Left renal pelvis (tissue), 4 donors: Measurements from ENCODE around the gene UBE2D1. TPM values are rescaled to one million over a fixed set of nuclear protein-coding genes. Genes with fewer than 3 reads are reported as not detected.

Experiments used
- DNase-seq, 4 donors: peaks; one replicate each; pipeline ENCODE4 v3.0.0-alpha.2; 2013; ENCODE audit warnings: low read depth in 4 of 4, low spot score in 3 of 4
- polyA plus RNA-seq, 4 donors: library from polyadenylated mRNA; unstranded; fragments of 120-200 nt; gene quantifications; one replicate each; pipeline ENCODE4 v1.2.1, GENCODE V29; 2013; ENCODE audit not compliant: insufficient read length in 4 of 4

UBE2D1 gene
- 10 to 100 TPM; 35.5 to 50.9 (median 39.8) TPM for polyA plus RNA-seq

DNA sequence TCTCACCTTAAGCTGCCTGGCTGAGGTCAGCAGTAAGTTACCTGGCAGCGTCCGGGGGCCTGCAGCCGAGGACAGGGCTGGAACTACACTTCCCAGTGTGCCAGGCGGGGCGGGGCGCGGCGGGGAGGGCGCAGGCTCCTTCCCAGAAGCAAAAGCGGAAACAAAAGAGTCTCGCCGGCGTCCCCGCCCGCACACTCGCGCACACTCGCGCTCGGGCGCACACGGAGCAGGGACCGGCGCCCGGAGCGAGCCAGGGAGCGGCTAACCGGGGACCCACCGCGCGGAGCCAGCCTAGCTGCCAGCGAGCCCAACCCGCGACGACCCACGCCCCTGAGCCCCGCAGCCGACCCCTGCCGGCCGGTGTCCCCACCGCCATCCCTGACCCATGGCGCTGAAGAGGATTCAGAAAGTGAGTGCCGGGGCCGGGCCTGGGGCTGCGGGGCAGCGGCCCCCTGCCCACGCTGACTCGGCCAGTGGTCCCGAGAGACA, at the start of gene UBE2D1:
TSS of gene UBE2D1 (plus strand) at position 190 of the 489 bp plus-strand sequence. CDS start at position 386, 196 bp downstream.
- DNase-seq, result peak; percentile 49 to 63 (median 56)

DNA sequence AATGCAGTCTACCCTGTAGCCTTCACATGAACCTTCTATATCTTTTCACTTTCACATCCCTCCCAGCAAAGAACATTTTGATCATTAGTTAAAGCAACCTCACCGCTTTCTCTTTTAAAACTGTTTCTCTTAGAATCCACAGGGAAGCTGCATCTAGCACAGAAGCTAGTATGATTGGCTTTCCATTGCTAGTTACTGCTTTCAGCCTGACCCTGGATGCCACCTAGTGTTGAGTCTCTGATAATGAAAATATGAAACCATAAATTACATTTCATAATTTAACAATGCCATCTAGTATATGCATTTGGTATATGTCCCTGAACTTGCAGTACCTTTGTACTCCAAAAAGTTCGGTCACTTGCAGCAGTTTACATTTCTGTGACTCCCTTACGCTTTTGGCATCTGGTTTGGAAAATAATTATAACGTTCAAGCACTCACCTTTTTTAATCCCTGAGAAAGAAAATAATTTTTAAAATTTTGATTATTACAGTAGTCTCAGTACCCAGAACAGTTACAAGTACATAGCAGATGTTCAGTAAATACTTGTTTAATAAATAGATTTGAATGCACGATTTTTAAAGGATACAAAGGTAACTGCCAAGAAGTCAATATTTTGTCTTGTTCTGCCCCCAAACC, 43.1 kb upstream of the UBE2D1 start:
- no peak for DNase-seq

DNA sequence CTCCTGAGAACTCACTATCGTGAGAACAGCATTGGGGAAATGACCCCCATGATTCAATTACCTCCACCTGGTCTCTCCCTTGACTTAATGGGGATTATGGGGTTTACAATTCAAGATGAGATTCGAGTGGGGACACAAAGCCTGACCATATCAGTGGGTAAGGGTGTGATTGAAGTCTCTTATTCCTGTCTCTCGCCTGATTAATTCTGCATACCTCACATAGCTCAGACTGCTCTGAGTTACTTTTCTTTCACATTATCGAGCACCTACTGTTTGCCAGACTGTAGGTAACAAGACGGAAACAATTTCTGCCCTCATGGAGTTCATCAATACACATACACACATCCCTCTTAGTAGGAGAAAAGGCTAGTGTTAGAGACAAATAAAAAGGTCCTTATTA, 40.8 kb upstream of the UBE2D1 start:
- no peak for DNase-seq

DNA sequence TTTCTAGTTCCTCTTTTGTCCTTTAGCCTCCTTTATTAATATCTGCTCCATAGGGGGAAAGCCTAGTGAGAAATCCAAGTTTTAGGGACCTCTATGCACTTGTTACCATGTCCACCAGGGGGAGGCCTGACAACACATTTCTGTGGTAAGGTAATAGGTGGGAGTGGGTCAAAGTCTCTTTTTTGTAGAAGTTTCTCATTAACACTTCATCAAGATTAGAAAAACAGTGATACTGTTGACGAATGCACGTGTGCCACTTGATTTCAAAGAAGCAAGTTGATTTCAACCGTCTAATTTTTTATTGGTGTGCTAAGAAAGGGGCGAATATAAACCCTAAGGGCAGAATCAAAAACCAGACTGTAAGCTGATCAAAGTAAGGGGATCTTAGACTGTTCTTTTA, 35.2 kb upstream of the UBE2D1 start:
- DNase-seq, result peak; percentile 12 to 35 (median 30)

DNA sequence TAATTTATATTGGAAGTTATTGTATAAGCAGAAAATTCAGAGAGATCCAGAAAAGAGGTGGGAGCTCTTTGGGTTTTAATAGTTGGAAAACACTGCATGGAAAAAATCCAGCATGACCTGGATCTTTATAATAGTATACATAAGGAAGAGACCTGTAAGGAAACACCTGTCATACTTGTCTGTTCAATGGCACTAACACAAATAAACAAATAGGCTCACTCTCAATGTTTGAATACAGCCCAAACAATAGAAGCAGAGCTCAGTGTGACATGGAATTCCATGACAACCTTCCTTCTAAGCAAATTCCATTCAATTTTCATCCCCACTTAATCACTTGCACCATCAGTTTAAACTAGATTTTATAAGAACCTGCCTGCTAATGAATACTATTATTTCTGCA, 34.1 kb upstream of the UBE2D1 start:
- DNase-seq, result no peak

DNA sequence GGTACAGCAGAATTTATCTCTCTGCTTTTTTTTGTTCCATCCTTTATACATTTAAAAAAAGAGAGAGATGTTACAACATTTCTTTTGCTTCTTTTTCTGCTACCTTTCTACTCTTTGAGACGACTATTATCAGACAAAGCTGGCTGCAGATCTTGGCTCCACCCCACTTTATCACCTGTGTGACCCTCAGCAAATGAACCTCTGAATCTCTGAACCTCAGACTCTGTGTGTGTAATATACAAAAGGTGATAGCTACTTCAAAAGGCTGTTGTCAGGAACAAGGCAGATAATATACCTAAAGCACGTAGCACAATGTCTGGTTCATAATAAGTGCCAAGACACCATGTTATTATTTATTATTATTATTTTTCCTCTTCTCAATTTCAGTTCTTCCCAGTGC, 32.6 kb upstream of the UBE2D1 start:
- no peak for DNase-seq

DNA sequence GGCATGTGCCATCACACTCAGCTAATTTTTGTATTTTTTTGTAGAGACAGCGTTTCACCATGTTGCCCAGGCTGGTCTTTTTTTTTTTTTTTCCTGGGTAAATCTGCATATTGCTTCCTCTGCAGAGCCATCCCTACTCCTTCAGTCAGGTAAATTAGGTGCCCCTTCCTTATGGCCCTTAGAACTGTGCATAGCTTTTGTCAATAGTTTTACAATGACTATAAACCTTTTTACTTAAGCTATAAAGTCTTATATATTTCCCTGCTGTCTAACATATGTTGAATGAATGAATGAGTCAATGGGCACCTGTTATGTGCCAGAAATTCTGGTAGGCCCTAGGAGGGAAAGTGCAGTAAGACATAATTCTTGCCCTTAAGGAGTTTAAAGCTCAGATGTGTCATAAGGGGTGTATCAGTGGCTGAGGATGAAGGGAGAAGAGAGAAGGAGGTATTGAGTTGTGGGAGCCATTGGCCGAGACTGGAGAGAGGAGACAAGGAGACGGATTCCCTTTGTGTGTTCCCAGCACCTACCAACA, 30.6 kb upstream of the UBE2D1 start:
- no peak for DNase-seq

DNA sequence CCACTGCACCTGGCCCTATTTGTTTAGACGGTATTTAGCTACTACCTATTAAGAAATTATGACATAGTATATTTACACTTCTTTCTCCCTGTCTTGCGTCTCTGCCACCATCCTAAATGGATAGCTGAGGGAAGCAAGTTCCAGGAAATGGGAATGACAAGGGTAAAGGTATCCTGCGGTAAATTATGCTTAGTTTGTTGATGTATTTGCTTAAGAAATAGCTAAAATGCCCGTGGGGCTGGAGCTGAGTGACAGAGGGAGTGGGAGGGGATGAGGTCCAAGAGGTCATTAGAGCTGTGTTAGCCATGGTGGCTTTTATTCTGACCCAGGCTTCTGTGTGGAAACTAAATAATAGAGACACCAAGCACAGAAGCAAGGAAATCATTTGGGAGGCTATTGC, 29.0 kb upstream of the UBE2D1 start:
- DNase-seq, result no peak

DNA sequence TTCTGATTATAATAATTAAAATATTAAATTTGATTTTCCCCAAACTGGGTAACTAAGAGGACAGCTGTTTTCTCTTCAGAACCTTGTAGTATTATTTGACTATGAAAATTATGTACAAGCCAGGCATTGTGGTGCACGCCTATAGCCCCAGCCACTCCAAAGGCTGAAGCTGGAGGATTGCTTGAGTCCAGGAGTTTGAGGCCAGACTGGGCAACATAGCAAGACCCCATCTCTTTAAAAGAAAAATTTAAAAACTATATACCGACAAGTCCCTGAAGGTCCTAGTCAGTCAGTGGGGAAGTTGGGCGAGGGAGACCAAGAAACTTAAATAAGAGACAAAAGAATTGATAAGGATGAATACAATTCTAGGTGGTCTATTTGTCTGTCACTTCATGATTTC, 27.1 kb upstream of the UBE2D1 start:
- no peak for DNase-seq

DNA sequence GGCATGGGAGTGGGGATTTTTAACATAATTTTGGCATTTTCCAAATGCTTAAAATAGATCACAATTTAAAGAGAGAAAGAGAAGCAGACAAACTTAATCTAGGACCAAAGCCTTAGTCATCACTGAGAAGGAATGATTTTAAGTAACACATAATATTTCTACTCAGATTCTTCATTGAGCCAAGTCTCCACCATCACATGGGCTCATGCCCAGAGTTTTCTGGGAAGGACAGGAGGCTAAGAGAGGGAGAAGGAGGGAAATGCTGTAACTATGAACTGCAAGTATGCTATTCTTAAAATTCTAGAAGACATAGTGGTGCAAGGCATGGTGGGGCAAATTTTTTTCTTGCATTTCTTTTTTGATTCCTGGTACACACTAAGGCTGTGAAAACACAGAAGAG, 23.8 kb upstream of the UBE2D1 start:
- DNase-seq, result no peak

DNA sequence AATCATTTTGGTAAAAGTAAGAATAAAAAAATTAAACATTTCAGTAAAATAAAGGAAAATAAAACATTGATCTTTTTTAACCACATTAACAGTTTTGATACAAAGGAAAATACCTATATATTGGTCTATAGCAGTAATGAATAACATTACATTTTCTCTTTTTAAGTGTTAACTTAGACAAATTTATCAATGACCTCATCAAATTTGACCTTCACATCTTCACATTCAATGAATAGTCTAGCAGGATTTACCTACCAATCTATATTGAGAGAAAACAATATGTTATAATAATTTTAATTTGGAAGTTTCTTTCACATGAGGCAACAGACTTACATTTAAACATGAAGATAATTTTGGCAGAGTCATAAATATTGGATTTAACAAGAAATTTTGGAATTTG, 17.9 kb upstream of the UBE2D1 start:
- no peak for DNase-seq

DNA sequence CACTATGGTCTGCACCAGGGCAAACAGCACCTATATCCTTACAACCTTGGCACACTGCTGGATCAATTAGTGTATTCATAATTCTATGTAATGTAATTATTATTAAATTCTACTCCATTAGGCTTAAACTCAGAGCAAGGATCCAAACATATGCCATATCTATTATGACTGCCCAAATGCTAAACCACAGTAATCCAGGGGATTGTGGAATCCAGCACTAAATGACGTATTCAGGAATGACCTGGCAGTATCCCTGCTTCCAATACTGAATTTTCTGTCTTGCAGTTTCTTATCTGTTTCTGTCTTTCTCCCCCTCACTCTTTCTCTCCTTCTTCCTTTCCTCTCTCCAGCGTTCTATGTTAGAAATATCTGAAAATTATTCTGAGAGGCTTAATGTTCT, 16.5 kb upstream of the UBE2D1 start:
- no peak for DNase-seq

DNA sequence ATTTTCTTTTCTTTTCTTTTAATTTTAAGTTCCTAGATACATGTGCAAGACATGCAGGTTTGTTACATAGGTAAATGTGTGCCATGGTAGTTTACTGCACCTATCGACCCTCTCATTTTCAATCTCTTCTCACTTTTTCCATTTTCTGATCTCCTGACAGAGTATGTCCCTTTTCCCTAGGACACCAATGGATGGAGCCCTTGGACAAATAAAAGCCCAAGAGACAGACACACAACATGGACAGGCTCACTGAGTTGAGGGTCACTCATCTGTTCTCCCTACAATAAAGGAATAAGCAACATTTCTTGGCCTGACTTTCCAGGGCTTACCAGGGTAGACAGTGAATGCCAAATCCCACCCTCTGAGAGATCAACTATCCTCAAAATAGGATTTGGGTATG, 15.2 kb upstream of the UBE2D1 start:
- DNase-seq, result no peak

DNA sequence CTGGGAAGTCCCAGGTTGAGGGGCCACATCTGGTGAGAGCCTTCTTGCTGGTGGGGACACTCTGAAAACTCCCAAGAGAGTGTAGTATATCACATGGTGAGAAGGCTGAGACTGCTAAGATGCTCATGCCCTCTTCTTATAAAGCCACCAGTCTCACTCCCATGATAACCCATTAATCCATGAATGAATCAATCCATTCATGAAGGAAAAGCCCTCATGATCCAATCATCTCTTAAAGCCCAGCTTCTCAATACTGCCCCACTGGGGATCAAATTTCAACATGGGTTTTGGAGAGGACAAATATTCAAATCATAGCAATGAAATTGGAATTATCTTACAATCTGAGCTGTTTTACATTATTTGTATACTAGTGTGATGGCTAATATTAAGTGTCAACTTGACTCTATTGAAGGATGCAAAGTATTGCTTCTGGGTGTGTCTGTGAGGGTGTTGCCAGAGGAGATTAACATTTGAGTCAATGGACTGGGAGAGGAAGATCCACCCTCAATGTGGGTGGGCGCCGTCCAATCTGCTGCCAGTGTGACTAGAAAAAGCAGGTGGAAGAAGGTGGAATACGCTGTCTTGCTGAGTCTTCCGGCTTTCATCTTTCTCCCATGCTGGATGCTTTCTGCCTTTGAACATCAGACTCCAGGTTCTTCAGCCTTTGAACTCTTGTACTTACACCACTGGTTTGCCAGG, 14.3 kb upstream of the UBE2D1 start:
- no peak for DNase-seq

DNA sequence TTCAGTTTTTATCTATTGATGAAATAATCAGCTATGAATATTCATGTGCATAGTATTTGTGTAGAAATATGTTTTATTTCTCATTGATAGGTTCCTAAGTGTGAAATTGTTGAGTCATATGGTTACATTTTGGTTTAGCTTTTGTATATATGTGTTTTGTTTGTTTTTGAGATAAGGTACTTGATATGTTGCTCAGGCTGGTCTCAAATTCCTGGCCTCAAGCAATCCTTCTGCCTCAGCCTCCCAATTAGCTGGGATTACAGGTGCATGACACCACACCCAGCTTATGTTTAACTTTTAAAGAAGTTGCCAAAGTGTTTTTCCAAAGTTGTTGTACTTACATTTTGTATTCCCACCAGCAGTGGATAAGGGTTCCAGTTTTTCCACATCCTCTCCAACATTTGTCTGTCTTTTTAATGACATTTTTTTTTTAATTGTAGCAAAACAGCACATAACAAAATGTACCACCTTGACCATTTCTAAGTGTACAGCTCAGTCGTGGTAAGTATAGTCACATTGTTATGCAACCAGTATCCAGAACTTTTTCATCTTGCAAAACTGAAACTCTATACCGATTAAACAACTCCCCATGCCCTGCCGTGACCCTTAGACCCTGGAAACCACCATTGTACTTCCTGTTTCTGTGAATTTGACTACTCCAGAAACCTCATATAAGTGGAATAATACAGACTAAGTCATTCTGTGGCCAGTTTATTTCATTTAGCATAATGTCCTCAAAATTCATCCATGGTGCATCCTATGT, 12.6 kb upstream of the UBE2D1 start:
- no peak for DNase-seq

DNA sequence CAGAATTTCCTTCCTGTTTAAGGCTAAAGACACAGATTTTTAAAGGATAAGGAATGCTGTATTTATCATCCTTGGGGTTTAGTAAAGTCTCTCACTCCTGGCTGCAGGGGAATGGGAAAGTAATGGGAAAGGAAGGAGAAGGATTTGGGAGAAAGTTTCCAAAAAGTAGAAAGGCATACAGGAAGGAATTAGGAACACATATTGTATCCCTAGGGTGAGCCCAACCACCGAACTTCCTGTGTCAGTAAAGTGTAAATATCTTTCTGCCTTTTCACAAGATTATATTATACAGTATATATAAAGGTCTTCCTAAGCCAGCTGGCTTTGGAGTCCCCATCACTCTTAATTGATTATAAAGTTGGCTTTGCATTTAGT, 12.0 kb upstream of the UBE2D1 start:
- no peak for DNase-seq

DNA sequence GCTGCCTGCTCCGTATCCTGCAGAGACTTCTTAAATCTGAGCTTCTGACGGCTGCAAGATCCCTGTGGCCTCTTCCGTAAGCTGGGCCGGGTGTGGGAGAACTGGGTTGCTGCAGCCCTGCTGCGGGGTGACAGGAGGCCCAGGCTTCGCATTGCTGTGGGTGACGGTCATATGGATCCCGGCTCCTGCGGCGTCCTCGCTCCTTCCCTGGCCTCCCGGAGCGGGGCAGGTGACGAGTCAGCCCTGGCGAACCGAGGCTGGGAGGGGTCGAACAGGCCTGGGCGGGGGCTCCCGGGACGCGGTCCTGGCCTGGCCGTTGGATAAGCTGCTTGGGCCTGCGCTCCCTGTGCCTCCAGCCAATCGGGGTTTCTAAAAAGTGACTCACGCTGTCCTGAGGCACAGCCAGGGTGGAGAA, 7.8 kb upstream of the UBE2D1 start:
- peak in 1 of 4 donors; percentile 7 for DNase-seq

DNA sequence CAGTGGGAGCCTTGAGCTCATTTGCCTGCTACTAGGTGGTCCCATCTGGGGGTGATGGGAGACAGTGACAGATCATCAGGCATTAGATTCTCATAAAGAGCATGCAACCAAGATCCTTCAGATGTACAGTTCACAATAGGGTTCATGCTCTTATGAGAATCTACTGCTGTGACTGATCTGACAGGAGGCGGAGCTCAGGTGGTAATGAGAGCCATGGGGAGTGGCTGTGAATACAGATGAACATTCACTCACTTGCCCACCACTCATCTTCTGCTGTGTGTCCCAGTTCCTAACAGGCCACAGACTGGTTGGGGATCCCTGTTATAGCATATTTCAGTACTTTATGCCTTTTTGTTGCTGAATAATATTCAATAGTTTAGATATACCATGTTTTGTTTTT, 6.6 kb upstream of the UBE2D1 start:
- DNase-seq, result no peak

DNA sequence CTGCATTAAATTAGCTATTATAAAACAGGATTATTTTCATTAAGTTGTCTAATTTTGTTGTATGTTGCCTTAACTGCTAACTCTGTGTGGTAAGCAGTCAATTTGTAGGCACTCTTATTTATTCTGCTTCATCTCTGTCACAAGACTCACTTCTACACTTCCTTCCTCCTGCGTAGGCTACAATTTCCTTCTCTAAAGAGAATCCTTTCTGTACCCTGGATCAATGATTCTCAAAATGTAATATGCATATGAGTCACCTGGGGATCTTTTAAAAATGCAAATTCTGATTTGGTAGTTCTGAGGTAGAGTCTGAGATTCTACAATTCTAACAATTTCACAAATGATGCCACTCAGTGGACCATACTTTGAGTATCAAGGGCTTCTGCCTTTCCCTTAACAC, 4.4 kb upstream of the UBE2D1 start:
- no peak for DNase-seq

DNA sequence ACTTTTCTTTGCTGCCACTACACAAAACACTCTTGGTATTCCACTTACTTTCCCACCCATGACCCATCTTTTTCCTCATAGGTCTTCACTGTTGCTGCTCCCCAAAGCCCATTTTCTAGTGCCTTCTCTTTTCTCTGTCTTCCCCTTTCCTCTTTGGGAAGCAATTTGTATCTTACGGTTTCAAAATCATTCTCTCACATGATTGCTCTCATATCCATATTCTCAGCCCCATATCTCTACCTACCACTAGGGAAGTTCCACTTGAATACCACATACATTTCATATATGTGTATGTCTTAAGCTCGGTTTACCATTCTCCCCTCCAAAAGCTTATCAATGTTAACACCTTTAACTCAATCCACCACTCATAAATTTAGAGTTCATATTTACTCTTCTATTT, 3.2 kb upstream of the UBE2D1 start:
- DNase-seq, result no peak

DNA sequence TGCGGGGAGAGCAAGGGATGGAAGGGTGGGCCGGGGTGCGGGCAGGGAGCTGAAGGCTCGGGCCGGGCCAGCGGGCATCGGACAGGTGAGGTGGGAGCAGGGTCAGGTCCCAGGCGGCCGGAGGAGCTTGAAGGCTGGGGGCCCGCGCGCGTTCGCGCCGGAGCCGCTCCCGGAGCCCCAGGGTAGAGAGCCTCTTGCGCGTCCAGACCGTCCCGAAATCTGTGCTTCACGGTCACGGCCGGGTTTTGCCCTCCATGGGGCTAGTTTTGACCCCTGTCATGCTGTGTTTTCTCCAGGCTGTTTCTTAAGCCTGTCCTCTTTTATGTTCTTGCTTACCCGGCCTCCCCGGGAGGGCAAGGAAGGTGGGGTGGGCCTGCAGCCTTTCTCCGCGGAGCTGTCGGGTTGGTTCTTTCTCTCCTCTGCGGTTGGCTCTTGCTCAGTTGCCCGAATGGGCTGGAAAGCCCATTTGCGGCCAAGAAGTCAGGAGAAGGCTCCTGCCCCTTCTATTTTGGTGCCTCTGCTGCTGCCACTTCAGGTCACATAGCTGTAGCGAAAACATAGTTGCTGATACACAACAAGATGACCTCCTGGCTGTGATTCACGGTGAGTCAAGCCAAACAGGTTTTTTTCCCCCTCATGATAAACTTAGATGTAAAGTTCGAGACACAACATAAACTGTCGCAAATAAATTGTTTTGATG, 650 bp downstream of the UBE2D1 start:
- DNase-seq, result peak in 1 of 4 donors; percentile 21
